ENCODE data around the gene TRIM2.

TRIM2 gene

GRCh38 chr4:153218961-153219360 is 14.7 kb downstream of the TRIM2 start:
- no peak overlapping the region for H3K4me2 ChIP-seq (ENCODE audit: low read depth, low read length)
- H3K9me3 ChIP-seq (replicated peaks; ENCODE audit: insufficient read depth, low read length) = no peaks in the 10 kb centered on the region
- no peaks in the 10 kb centered on the region for H3K4me1 ChIP-seq (ENCODE audit: low read length)
- no peaks in the 10 kb centered on the region for H4K20me1 ChIP-seq (ENCODE audit: insufficient read depth, low read length)
- no peaks in the 10 kb centered on the region for H3K9me2 ChIP-seq (replicated peaks; ENCODE audit: insufficient read depth, low read length)
- DNase-seq = no peak
- no peaks in the 10 kb centered on the region for H3K27me3 ChIP-seq (replicated peaks; ENCODE audit: insufficient read depth, low read length)
- no peaks in the 10 kb centered on the region for H3K36me3 ChIP-seq (replicated peaks; ENCODE audit: insufficient read depth, low read length)
- H3K9ac ChIP-seq (ENCODE audit: low read length) = no peak overlapping the region
- TF ChIP-seq, protein P1, sequence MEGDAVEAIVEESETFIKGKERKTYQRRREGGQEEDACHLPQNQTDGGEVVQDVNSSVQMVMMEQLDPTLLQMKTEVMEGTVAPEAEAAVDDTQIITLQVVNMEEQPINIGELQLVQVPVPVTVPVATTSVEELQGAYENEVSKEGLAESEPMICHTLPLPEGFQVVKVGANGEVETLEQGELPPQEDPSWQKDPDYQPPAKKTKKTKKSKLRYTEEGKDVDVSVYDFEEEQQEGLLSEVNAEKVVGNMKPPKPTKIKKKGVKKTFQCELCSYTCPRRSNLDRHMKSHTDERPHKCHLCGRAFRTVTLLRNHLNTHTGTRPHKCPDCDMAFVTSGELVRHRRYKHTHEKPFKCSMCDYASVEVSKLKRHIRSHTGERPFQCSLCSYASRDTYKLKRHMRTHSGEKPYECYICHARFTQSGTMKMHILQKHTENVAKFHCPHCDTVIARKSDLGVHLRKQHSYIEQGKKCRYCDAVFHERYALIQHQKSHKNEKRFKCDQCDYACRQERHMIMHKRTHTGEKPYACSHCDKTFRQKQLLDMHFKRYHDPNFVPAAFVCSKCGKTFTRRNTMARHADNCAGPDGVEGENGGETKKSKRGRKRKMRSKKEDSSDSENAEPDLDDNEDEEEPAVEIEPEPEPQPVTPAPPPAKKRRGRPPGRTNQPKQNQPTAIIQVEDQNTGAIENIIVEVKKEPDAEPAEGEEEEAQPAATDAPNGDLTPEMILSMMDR (IDR thresholded peaks at IDR 0.05; ENCODE audit: low read length) = no peak
- TF ChIP-seq EZH2 (optimal IDR thresholded peaks at IDR 0.05; ENCODE audit: low read depth, low read length) (no peak), EZH2phosphoT487 (IDR thresholded peaks at IDR 0.05; ENCODE audit: low read length) (no peak)
- H3K4me3 ChIP-seq (ENCODE audit: low read length) = no peak overlapping the region
- no peak overlapping the region for H2AFZ ChIP-seq (ENCODE audit: low read length)
- H3F3A ChIP-seq (ENCODE audit: insufficient read depth, low read length) = 0 out of 2 replicates have a peak, but pooled peaks cover 5% of the 10 kb centered on the region
- H3K27ac ChIP-seq (ENCODE audit: low read length) = no peak overlapping the region
- H3K79me2 ChIP-seq (ENCODE audit: low read length) = no peaks in the 10 kb centered on the region

DNA sequence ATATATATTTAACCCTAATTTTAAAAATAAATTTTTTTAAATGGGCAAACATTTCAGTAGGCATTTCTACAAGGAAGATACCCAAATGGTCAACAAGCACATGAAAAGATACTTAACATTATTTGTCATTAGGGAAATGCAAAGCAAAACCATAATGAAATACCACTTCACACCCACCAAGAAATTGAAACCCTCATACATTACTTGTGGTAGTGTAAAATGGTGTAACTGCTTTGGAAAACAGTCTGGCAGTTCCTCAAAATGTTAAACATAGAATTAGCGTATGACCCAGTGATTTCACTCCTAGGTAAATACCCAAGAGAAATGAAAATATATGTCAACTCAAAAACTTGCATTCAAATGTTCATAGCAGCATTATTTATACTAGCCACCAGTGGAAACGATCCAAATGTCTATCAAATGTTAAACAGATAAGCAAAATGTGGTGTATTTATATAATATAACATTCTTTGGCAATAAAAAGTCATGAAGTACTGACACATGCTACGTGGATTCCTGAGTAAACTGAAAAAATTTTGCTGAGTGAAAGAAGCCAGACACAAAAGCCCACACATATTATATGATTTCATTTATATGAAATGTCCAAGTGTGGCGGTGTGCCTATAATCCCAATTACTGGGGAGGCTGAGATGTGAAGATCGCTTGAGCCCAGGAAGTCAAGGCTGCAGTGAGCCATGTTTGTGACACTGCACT is 16.6 kb downstream of the TRIM2 start:
- H3K4me3 ChIP-seq (ENCODE audit: low read length) = no peak overlapping the region
- no peaks in the 10 kb centered on the region for H4K20me1 ChIP-seq (ENCODE audit: insufficient read depth, low read length)
- H3K4me2 ChIP-seq (ENCODE audit: low read depth, low read length) = no peak overlapping the region
- H3K9ac ChIP-seq (ENCODE audit: low read length) = no peak overlapping the region
- H3K79me2 ChIP-seq (ENCODE audit: low read length) = no peaks in the 10 kb centered on the region
- H3K27me3 ChIP-seq (replicated peaks; ENCODE audit: insufficient read depth, low read length) = no peaks in the 10 kb centered on the region
- no peaks in the 10 kb centered on the region for H3K4me1 ChIP-seq (ENCODE audit: low read length)
- DNase-seq = no peak
- no peaks in the 10 kb centered on the region for H3K9me3 ChIP-seq (replicated peaks; ENCODE audit: insufficient read depth, low read length)
- TF ChIP-seq EZH2 (optimal IDR thresholded peaks at IDR 0.05; ENCODE audit: low read depth, low read length) = no peak
- TF ChIP-seq EZH2phosphoT487 (IDR thresholded peaks at IDR 0.05; ENCODE audit: low read length) = no peak
- H3F3A ChIP-seq (ENCODE audit: insufficient read depth, low read length) = 0 out of 2 replicates have a peak, but pooled peaks cover 5% of the 10 kb centered on the region
- no peaks in the 10 kb centered on the region for H3K36me3 ChIP-seq (replicated peaks; ENCODE audit: insufficient read depth, low read length)
- no peak overlapping the region for H2AFZ ChIP-seq (ENCODE audit: low read length)
- no peaks in the 10 kb centered on the region for H3K9me2 ChIP-seq (replicated peaks; ENCODE audit: insufficient read depth, low read length)
- no peak overlapping the region for H3K27ac ChIP-seq (ENCODE audit: low read length)

GRCh38 chr4:153221783-153222706 is 17.8 kb downstream of the TRIM2 start:
- Histone ChIP-seq H4K20me1 (ENCODE audit: insufficient read depth, low read length) (no peaks in the 10 kb centered on the region), H3K9ac (ENCODE audit: low read length) (peak overlapping the region; percentile 38; the same call in 1 of the 2 replicates), H3F3A (ENCODE audit: insufficient read depth, low read length) (0 out of 2 replicates have a peak, but pooled peaks cover 5% of the 10 kb centered on the region), H3K9me2 (replicated peaks; ENCODE audit: insufficient read depth, low read length) (no peaks in the 10 kb centered on the region), H3K79me2 (ENCODE audit: low read length) (no peaks in the 10 kb centered on the region), H3K4me2 (ENCODE audit: low read depth, low read length) (peak overlapping the region; percentile 87), H3K36me3 (replicated peaks; ENCODE audit: insufficient read depth, low read length) (no peaks in the 10 kb centered on the region), H3K9me3 (replicated peaks; ENCODE audit: insufficient read depth, low read length) (no peaks in the 10 kb centered on the region), H3K4me3 (ENCODE audit: low read length) (peak overlapping the region; percentile 67), H2AFZ (ENCODE audit: low read length) (peak overlapping the region; percentile 91), H3K27ac (ENCODE audit: low read length) (peak overlapping the region; percentile 4; the same call in 1 of the 2 replicates), H3K4me1 (ENCODE audit: low read length) (no peaks in the 10 kb centered on the region), H3K27me3 (replicated peaks; ENCODE audit: insufficient read depth, low read length) (no peaks in the 10 kb centered on the region)
- no peak for TF ChIP-seq EZH2 (optimal IDR thresholded peaks at IDR 0.05; ENCODE audit: low read depth, low read length)
- TF ChIP-seq EZH2phosphoT487 (IDR thresholded peaks at IDR 0.05; ENCODE audit: low read length) = no peak
- TF ChIP-seq, protein P1 (IDR thresholded peaks at IDR 0.05; ENCODE audit: low read length) = no peak
- DNase-seq = peak; percentile 34
